Left forelimb (tissue), 1 donor: ENCODE measurements around the gene LGALS8.

Source experiments
- DNase-seq: peaks from one replicate; pipeline ENCODE4 v3.0.0-alpha.2; 2018; ENCODE audit warnings: low spot score

The LGALS8 gene

DNA sequence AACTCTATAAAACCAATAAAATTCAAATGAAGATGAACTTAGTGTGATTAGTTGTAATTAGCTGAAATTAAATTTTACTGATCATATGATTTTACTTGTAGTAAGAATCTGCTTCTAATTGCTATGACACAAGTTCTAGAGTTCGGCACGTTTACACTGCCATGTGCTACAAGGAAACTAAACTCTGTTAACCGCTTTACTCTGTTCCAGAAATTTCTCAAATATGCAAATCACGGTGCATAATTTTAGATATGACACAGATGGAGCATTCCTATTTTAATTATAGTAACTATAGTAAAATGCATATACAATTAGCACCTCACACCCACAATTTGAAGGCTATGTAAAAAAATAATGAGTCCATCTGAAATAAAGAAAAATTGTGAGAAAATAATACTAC is 65.7 kb downstream of the LGALS8 start:
- DNase-seq, result no peak

GRCh38 chr1:236590553-236591150 is 66.9 kb downstream of the LGALS8 start:
- no peak for DNase-seq

DNA sequence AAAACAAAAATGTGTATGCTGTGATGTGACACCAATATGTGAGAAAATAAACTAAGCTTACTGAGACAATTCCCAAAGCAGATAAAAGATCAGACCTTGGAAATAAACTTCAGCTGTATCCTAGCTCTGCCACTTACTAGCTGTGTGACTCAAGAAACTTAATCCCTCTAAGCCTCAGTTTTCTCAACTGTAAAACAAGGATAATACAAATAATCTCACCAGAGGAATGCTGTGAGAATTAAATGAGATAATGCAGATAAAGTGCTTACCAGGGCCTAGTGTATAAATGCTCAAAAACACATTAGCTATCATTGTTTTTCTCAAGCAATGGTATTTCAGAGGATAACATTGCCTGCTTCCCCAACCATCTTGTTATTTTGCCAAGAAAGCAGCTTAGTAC is 78.4 kb downstream of the LGALS8 start:
- no peak for DNase-seq
